GM12878 (cell line): ENCODE results near the gene GRAMD1B. TPM values are rescaled to one million over a fixed set of nuclear protein-coding genes. Genes with fewer than 3 reads are reported as not detected.
A peak's percentile ranks its signal among the peaks of the same experiment; 100 is the strongest.

Experiments used
- ATAC-seq: fragments of 200-7000 bp; cut with Tn5 transposase; 3 replicates; pipeline ENCODE4 v1.9.1; 2020; ENCODE audit warnings: mild to moderate bottlenecking, moderate library complexity
- BruUV-seq: library from RNA; stranded (reverse); fragments of 400-500 nt; replicated peaks from 2 replicates; lab custom pipeline; 2021; lab: Mats Ljungman, UMichigan
- CTCF ChIA-PET: fragments of 300-600 bp; sonication (Branson Sonifier 250); formaldehyde crosslinking; extraction: SDS; loops from one replicate; lab custom pipeline; 2021; ENCODE audit warnings: inconsistent platforms; lab: Yijun Ruan, JAX
- POLR2A ChIA-PET: fragments of 350-600 bp; formaldehyde crosslinking; extraction: SDS; loops from one replicate; lab custom pipeline; 2021; ENCODE audit warnings: inconsistent platforms; lab: Charles Lee
- RAD21 ChIA-PET: fragments of 300-600 bp; sonication (Branson Sonifier 250); formaldehyde crosslinking; loops from one replicate; lab custom pipeline; 2023; ENCODE audit warnings: antibody characterized with exemption; ENCODE audit not compliant: unreplicated experiment; lab: Charles Lee
- SMC1A ChIA-PET: fragments of 300-600 bp; sonication (Branson Sonifier 250); formaldehyde crosslinking; loops from one replicate; lab custom pipeline; 2023; ENCODE audit not compliant: unreplicated experiment, uncharacterized antibody; lab: Charles Lee
- DNase-seq: peaks from one replicate; pipeline ENCODE4 v3.0.0-alpha.2; 2011; ENCODE audit warnings: low read depth, low spot score
- FAIRE-seq: peaks from 3 replicates; lab custom pipeline; 2011; peaks lifted over from hg19 to GRCh38; lab: Jason Lieb, UNC
- H2AFZ ChIP-seq: 2 replicates; pipeline ENCODE4 v1.6.0; 2011; ENCODE audit warnings: low read depth, low read length, control low read depth; ENCODE audit not compliant: control insufficient read depth
- H3K27ac ChIP-seq: 2 replicates; pipeline ENCODE4 v1.5.1; 2011; ENCODE audit warnings: control low read depth; ENCODE audit not compliant: control insufficient read depth, insufficient read depth
- H3K27me3 ChIP-seq, 2 experiments: replicated peaks in 1 of 2; 2 replicates each; pipeline versions ENCODE4 v1.6.0 to v1.6.1; 2011; ENCODE audit warnings: low read length in 1 of 2; ENCODE audit not compliant: control insufficient read depth in 2 of 2, insufficient read depth in 2 of 2
- H3K36me3 ChIP-seq, 2 experiments: 2 replicates each; pipeline ENCODE4 v1.5.1; 2011; ENCODE audit warnings: low read length in 1 of 2; ENCODE audit not compliant: control insufficient read depth in 2 of 2, insufficient read depth in 2 of 2
- H3K4me1 ChIP-seq: 2 replicates; pipeline ENCODE4 v1.6.1; 2011; ENCODE audit warnings: mild to moderate bottlenecking, low read length, moderate library complexity, mixed read lengths; ENCODE audit not compliant: control insufficient read depth, insufficient read depth
- H3K4me2 ChIP-seq: 2 replicates; pipeline ENCODE4 v1.6.0; 2011; ENCODE audit warnings: control low read depth; ENCODE audit not compliant: control insufficient read depth, insufficient read depth
- H3K4me3 ChIP-seq: fragments of 200-600 bp; sonication (generic); 2 replicates; pipeline ENCODE4 v1.5.1; 2016
- H3K79me2 ChIP-seq: 2 replicates; pipeline ENCODE4 v1.6.0; 2011; ENCODE audit warnings: low read length; ENCODE audit not compliant: control insufficient read depth, insufficient read depth
- H3K9ac ChIP-seq: 2 replicates; pipeline ENCODE4 v1.8.0; 2011; ENCODE audit warnings: low read length, control low read depth, mixed read lengths; ENCODE audit not compliant: control insufficient read depth, insufficient read depth
- H3K9me3 ChIP-seq: replicated peaks from 3 replicates; pipeline ENCODE4 v1.5.1; 2011; ENCODE audit warnings: mild to moderate bottlenecking, low read length; ENCODE audit not compliant: control insufficient read depth, insufficient read depth
- H4K20me1 ChIP-seq: 2 replicates; pipeline ENCODE4 v1.6.0; 2011; ENCODE audit not compliant: control insufficient read depth, insufficient read depth
- BACH1 ChIP-seq: fragments of 450-650 bp; IDR thresholded peaks from 2 replicates; pipeline ENCODE4 v1.6.1; 2017; ENCODE audit warnings: mild to moderate bottlenecking, borderline replicate concordance
- CBX5 ChIP-seq: sonication (generic); IDR thresholded peaks from 2 replicates; pipeline ENCODE4 v1.6.1; 2016; ENCODE audit warnings: low read depth, moderate library complexity, mild to moderate bottlenecking, inconsistent platforms
- CHD1 ChIP-seq: IDR thresholded peaks from 2 replicates; pipeline ENCODE4 v1.6.1; 2012; ENCODE audit warnings: low read depth, low read length, improper control_type of control experiment
- E2F8 ChIP-seq: fragments of 450-650 bp; IDR thresholded peaks from 2 replicates; pipeline ENCODE4 v1.6.1; 2018; ENCODE audit warnings: mild to moderate bottlenecking, low read depth, moderate library complexity; ENCODE audit not compliant: partially characterized antibody
- EED ChIP-seq: sonication (generic); IDR thresholded peaks from 2 replicates; pipeline ENCODE4 v1.6.1; 2016; ENCODE audit warnings: antibody characterized with exemption, low read depth
- ETV6 ChIP-seq, 2 experiments: fragments of 450-650 bp in 1 of 2; IDR thresholded peaks in 1 of 2; conservative IDR thresholded peaks in 1 of 2; 2 replicates each; pipeline ENCODE4 v1.6.1; 2014; ENCODE audit warnings: antibody characterized with exemption in 1 of 2, borderline replicate concordance in 1 of 2, low read depth in 1 of 2, mild to moderate bottlenecking in 1 of 2, moderate library complexity in 1 of 2
- IKZF1 ChIP-seq: fragments of 450-650 bp; conservative IDR thresholded peaks from 2 replicates; pipeline ENCODE4 v1.6.1; 2017; ENCODE audit warnings: antibody characterized with exemption, mild to moderate bottlenecking
- IKZF2 ChIP-seq, 2 experiments: fragments of 450-650 bp; IDR thresholded peaks; 2 replicates each; pipeline ENCODE4 v1.6.1; 2017; ENCODE audit warnings: mild to moderate bottlenecking in 2 of 2, moderate library complexity in 2 of 2
- MTA2 ChIP-seq: fragments of 450-650 bp; IDR thresholded peaks from 2 replicates; pipeline ENCODE4 v1.6.1; 2016; ENCODE audit warnings: low read depth, mild to moderate bottlenecking, moderate library complexity
- NFIC ChIP-seq: IDR thresholded peaks from 2 replicates; pipeline ENCODE4 v1.6.1; 2012; ENCODE audit warnings: low read depth, mild to moderate bottlenecking, inconsistent platforms, low read length, moderate library complexity
- RELA ChIP-seq: fragments of 450-650 bp; IDR thresholded peaks from 2 replicates; pipeline ENCODE4 v1.8.0; 2014; ENCODE audit warnings: borderline replicate concordance; ENCODE audit not compliant: partially characterized antibody
- RUNX3 ChIP-seq: IDR thresholded peaks from 2 replicates; pipeline ENCODE4 v1.6.1; 2012; ENCODE audit warnings: low read length, inconsistent platforms
- SMAD1 ChIP-seq: fragments of 450-650 bp; IDR thresholded peaks from 2 replicates; pipeline ENCODE4 v1.6.1; 2018; ENCODE audit warnings: mild to moderate bottlenecking, low read depth; ENCODE audit not compliant: partially characterized antibody
- WGBS: methylation state at CpG from one replicate; pipeline ENCODE4 v1.1.6; 2016; ENCODE audit warnings: low lambda C conversion rate; ENCODE audit not compliant: insufficient replicate concordance, insufficient coverage; ENCODE audit errors: missing lambda C conversion rate; 5-methylcytosine and 5-hydroxymethylcytosine counted together
- in situ Hi-C: fragments of 300-500 bp; cut with MboI; formaldehyde crosslinking; loops from 9 replicates; pipeline ENCODE4 v1.14.3; 2018; ENCODE audit warnings: mixed read lengths
- intact Hi-C: fragments of 100-400 bp; cut with micrococcal nuclease; formaldehyde crosslinking; loops from one replicate; pipeline ENCODE4 v1.14.2; 2022; ENCODE audit not compliant: unreplicated experiment
- polyA plus RNA-seq, 11 experiments: library from polyadenylated mRNA; depleted of rRNA in 4 of 11; unstranded in 6 of 11; stranded (reverse) in 5 of 11; fragments of >200 nt; fragmentation: Nextera tagmentation in 4 of 11; fragmentation: Illumina TruSeq in 1 of 11; extraction: Ambion mirVana in 4 of 11; extraction: Trizol in 1 of 11; gene quantifications; 1 replicate in 1 of 11; 2 replicates in 10 of 11; pipeline versions ENCODE4 v1.2.1 to v1.2.3, GENCODE V29; 2011 to 2016; ENCODE audit warnings: inconsistent platforms in 2 of 11, missing spikeins in 2 of 11, low read depth in 1 of 11
- total RNA-seq, 4 experiments: library from RNA; depleted of rRNA in 3 of 4; stranded (reverse); fragments of >200 nt in 3 of 4; fragmentation: Illumina TruSeq in 1 of 4; extraction: Trizol in 1 of 4; gene quantifications; 2 replicates each; pipeline versions ENCODE4 v1.2.1 to v1.2.3, GENCODE V29; 2013 to 2021
- TF ChIP-seq, protein P1 (sequence below): fragments of 450-650 bp; IDR thresholded peaks from 2 replicates; pipeline ENCODE4 v1.6.1; 2017; ENCODE audit warnings: antibody characterized with exemption, mild to moderate bottlenecking, moderate library complexity

Gene GRAMD1B
- total and polyA plus RNA-seq, 10 of the 15 experiments (the other 5 are each of a cell fraction or from before 2014, with no cell fraction given): 1.9 to 49.1 (median 26.9) TPM

DNA sequence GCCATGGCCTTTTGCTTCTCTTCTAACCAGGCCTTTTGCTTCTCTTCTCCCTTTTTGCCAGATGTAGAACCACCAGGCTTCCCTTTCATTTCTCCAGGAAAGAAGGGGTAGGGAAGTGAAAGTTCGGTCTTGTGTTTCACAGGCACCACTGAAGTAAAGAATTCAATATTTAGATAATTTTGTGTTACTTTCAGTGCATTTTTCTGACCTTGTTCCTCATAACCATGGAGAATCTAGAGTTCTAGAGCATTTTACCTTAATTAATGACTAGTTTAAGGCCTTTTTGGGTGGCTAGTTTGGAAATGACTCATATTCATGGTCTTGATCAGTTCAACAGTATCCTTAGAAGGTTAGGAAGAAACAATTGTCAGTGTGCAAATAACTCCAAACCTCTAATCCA is 22.7 kb downstream of the GRAMD1B start (continued):
- TF ChIP-seq NFIC (peak; percentile 82), CHD1 (no peak), BACH1 (peak; percentile 65; the same call in 1 of the 2 replicates), E2F8 (no peak)

GRCh38 chr11:123454060-123454651 is 24.1 kb downstream of the GRAMD1B start:
- no peak overlapping the region for H3K4me3 ChIP-seq

More at GRCh38 chr11:123454060-123454651, 24.1 kb downstream of the GRAMD1B start:
- H3K9me3 ChIP-seq: no peaks in the 10 kb centered on the region
- ChIA-PET RAD21 (no interaction called here), POLR2A (no interaction called here)
- peaks cover 42% of the 10 kb centered on the region for H3K4me1 ChIP-seq
- TF ChIP-seq, protein P1, sequence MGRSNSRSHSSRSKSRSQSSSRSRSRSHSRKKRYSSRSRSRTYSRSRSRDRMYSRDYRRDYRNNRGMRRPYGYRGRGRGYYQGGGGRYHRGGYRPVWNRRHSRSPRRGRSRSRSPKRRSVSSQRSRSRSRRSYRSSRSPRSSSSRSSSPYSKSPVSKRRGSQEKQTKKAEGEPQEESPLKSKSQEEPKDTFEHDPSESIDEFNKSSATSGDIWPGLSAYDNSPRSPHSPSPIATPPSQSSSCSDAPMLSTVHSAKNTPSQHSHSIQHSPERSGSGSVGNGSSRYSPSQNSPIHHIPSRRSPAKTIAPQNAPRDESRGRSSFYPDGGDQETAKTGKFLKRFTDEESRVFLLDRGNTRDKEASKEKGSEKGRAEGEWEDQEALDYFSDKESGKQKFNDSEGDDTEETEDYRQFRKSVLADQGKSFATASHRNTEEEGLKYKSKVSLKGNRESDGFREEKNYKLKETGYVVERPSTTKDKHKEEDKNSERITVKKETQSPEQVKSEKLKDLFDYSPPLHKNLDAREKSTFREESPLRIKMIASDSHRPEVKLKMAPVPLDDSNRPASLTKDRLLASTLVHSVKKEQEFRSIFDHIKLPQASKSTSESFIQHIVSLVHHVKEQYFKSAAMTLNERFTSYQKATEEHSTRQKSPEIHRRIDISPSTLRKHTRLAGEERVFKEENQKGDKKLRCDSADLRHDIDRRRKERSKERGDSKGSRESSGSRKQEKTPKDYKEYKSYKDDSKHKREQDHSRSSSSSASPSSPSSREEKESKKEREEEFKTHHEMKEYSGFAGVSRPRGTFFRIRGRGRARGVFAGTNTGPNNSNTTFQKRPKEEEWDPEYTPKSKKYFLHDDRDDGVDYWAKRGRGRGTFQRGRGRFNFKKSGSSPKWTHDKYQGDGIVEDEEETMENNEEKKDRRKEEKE: no peak
- peak; percentile 49; the same call in 1 of the 2 replicates for TF ChIP-seq EED
- TF ChIP-seq IKZF2 (IDR thresholded peaks at IDR 0.05): peak in 1 of 2 experiments; percentile 55; a peak in 3 of 4 replicates
- TF ChIP-seq IKZF1: peak; percentile 32; the same call in 1 of the 2 replicates
- TF ChIP-seq RUNX3: peak; percentile 60
- no peak for TF ChIP-seq SMAD1
- TF ChIP-seq CBX5: no peak
- no peak for TF ChIP-seq RELA
- 0 out of 4 replicates have a peak, but pooled peaks of 1 of the 2 experiments have one; percentile 45 for TF ChIP-seq ETV6 (conservative IDR thresholded peaks at IDR 0.05 in 1 of 2, IDR thresholded peaks at IDR 0.05 in 1 of 2; ENCODE audit: borderline replicate concordance in 1 of 2, low read depth in 1 of 2)
- TF ChIP-seq MTA2: peak; percentile 37; the same call in 1 of the 2 replicates
- TF ChIP-seq, all 136 proteins: peak for 6
- H3K36me3 ChIP-seq: no peaks in the 10 kb centered on the region; a peak in 2 of 4 replicates
- peak; percentile 48 for ATAC-seq
- H2AFZ ChIP-seq: no peak overlapping the region
- in situ Hi-C loops: no loop called here
- peak overlapping the region; percentile 15; the same call in 1 of the 2 replicates for H3K27ac ChIP-seq
- intact Hi-C loops: no loop called here
- DNase-seq: no peak
- H3K9ac ChIP-seq: no peak overlapping the region
- FAIRE-seq: no peak
- no peaks in the 10 kb centered on the region for H4K20me1 ChIP-seq
- ChIA-PET SMC1A (interaction anchor here (1.2 to 1.3 kb wide), 5 partner anchors 10 to 92 kb away, joined by 3 to 4 read pairs (median 3); no protein-coding TSS in a partner anchor), CTCF (interaction anchor here (0.7 to 1.7 kb wide), 4 partner anchors 24 to 193 kb away, joined by 3 to 7 read pairs (median 4); no protein-coding TSS in a partner anchor)
- H3K27me3 ChIP-seq: no peaks in the 10 kb centered on the region
- whole genome bisulfite sequencing: 39% methylated on average over 7 of the region's 7 CpGs
- BruUV-seq: no TSS peak
- H3K4me2 ChIP-seq: peak overlapping the region; percentile 21; the same call in 1 of the 2 replicates
- no peaks in the 10 kb centered on the region; the same call in 1 of the 2 replicates for H3K79me2 ChIP-seq
